HepG2 (cell line): ENCODE results near the gene SMIM8. TPM values are rescaled to one million over a fixed set of nuclear protein-coding genes. Genes with fewer than 3 reads are reported as not detected.

Source experiments
- ADNP ChIP-seq: sonication (generic); formaldehyde crosslinking; IDR thresholded peaks from 2 replicates; pipeline ENCODE4 v1.4.0; 2020; ENCODE audit warnings: missing genetic modification reagents
- CBX5 ChIP-seq: sonication (generic); formaldehyde crosslinking; IDR thresholded peaks from 2 replicates; pipeline ENCODE4 v1.4.0; 2020; ENCODE audit warnings: missing genetic modification reagents, borderline replicate concordance
- CEBPB ChIP-seq: IDR thresholded peaks from 2 replicates; pipeline ENCODE4 v1.6.1; 2011; ENCODE audit warnings: low read depth, low read length, improper control_type of control experiment, borderline replicate concordance
- ELF4 ChIP-seq: sonication (generic); formaldehyde crosslinking; IDR thresholded peaks from 2 replicates; pipeline ENCODE4 v1.5.0; 2020; ENCODE audit warnings: missing genetic modification reagents, mild to moderate bottlenecking, moderate library complexity, borderline replicate concordance
- ETS1 ChIP-seq: sonication (generic); formaldehyde crosslinking; IDR thresholded peaks from 2 replicates; pipeline ENCODE4 v1.4.0; 2020; ENCODE audit warnings: missing genetic modification reagents
- FOXK2 ChIP-seq: fragments of 450-650 bp; IDR thresholded peaks from 2 replicates; pipeline ENCODE4 v1.6.1; 2016
- GTF2F1 ChIP-seq: fragments of 150-350 bp; IDR thresholded peaks from 2 replicates; pipeline ENCODE4 v1.6.1; 2014; ENCODE audit warnings: low read length
- IRX3 ChIP-seq: sonication (generic); formaldehyde crosslinking; IDR thresholded peaks from 2 replicates; pipeline ENCODE4 v1.8.1; 2023; ENCODE audit warnings: mild to moderate bottlenecking, low read depth, missing genetic modification reagents, borderline replicate concordance
- ISX ChIP-seq: sonication (generic); formaldehyde crosslinking; conservative IDR thresholded peaks from 2 replicates; pipeline ENCODE4 v1.5.0; 2020; ENCODE audit warnings: missing genetic modification reagents
- JUNB ChIP-seq: sonication (generic); formaldehyde crosslinking; IDR thresholded peaks from 2 replicates; pipeline ENCODE4 v1.8.0; 2022; ENCODE audit warnings: missing genetic modification reagents, mild to moderate bottlenecking, borderline replicate concordance
- NCOA5 ChIP-seq: sonication (generic); formaldehyde crosslinking; IDR thresholded peaks from 2 replicates; pipeline ENCODE4 v1.4.0; 2020; ENCODE audit warnings: missing genetic modification reagents
- NFKBIZ ChIP-seq: IDR thresholded peaks from 2 replicates; pipeline ENCODE4 v1.6.1; 2018; ENCODE audit warnings: missing genetic modification reagents, missing compliant biosample characterization
- NRL ChIP-seq: sonication (generic); formaldehyde crosslinking; IDR thresholded peaks from 2 replicates; pipeline ENCODE4 v1.5.0; 2020; ENCODE audit warnings: missing genetic modification reagents, mild to moderate bottlenecking, moderate library complexity, borderline replicate concordance
- SNRNP70 ChIP-seq: fragments of 200-400 bp; formaldehyde crosslinking; IDR thresholded peaks from 2 replicates; pipeline ENCODE4 v1.6.1; 2017; ENCODE audit warnings: mild to moderate bottlenecking, low read depth, low read length, moderate library complexity
- THYN1 ChIP-seq: sonication (generic); formaldehyde crosslinking; IDR thresholded peaks from 2 replicates; pipeline ENCODE4 v1.8.1; 2023; ENCODE audit warnings: low read depth, mild to moderate bottlenecking, moderate library complexity, missing genetic modification reagents, borderline replicate concordance
- TOPORS ChIP-seq: sonication (generic); formaldehyde crosslinking; IDR thresholded peaks from 2 replicates; pipeline ENCODE4 v1.8.0; 2023; ENCODE audit warnings: mild to moderate bottlenecking, missing genetic modification reagents
- U2AF1 ChIP-seq: fragments of 200-400 bp; formaldehyde crosslinking; optimal IDR thresholded peaks from 2 replicates; pipeline ENCODE3; 2017; ENCODE audit warnings: mild to moderate bottlenecking, low read depth, low read length
- ZFP1 ChIP-seq: IDR thresholded peaks from 2 replicates; pipeline ENCODE4 v1.6.1; 2016
- ZFY ChIP-seq: sonication (generic); formaldehyde crosslinking; IDR thresholded peaks from 2 replicates; pipeline ENCODE4 v1.4.0; 2020; ENCODE audit warnings: missing genetic modification reagents
- ZKSCAN5 ChIP-seq: sonication (generic); formaldehyde crosslinking; IDR thresholded peaks from 2 replicates; pipeline ENCODE4 v1.5.1; 2020; ENCODE audit warnings: mild to moderate bottlenecking, missing genetic modification reagents
- ZNF230 ChIP-seq: sonication (generic); formaldehyde crosslinking; IDR thresholded peaks from 2 replicates; pipeline ENCODE4 v1.4.0; 2020; ENCODE audit warnings: mild to moderate bottlenecking, missing genetic modification reagents
- ZNF256 ChIP-seq: sonication (generic); formaldehyde crosslinking; conservative IDR thresholded peaks from 2 replicates; pipeline ENCODE4 v1.4.0; 2020; ENCODE audit warnings: missing genetic modification reagents
- ZNF326 ChIP-seq: sonication (generic); formaldehyde crosslinking; IDR thresholded peaks from 2 replicates; pipeline ENCODE4 v1.4.0; 2020; ENCODE audit warnings: missing genetic modification reagents, borderline replicate concordance
- ZNF543 ChIP-seq: sonication (generic); formaldehyde crosslinking; IDR thresholded peaks from 2 replicates; pipeline ENCODE4 v1.4.0; 2020; ENCODE audit warnings: mild to moderate bottlenecking, missing genetic modification reagents
- ZNF670 ChIP-seq: sonication (generic); formaldehyde crosslinking; IDR thresholded peaks from 2 replicates; pipeline ENCODE4 v1.8.0; 2022; ENCODE audit warnings: mild to moderate bottlenecking, missing genetic modification reagents, borderline replicate concordance
- ZNF720 ChIP-seq: sonication (generic); formaldehyde crosslinking; IDR thresholded peaks from 2 replicates; pipeline ENCODE4 v1.4.0; 2020; ENCODE audit warnings: missing genetic modification reagents
- ZNF784 ChIP-seq: sonication (generic); formaldehyde crosslinking; IDR thresholded peaks from 2 replicates; pipeline ENCODE4 v1.5.1; 2020; ENCODE audit warnings: missing genetic modification reagents, mild to moderate bottlenecking, borderline replicate concordance
- polyA plus RNA-seq, 8 experiments: library from polyadenylated mRNA; depleted of rRNA in 3 of 8; stranded (reverse) in 7 of 8; unstranded in 1 of 8; fragments of >200 nt; fragmentation: Illumina TruSeq in 4 of 8; extraction: Trizol in 4 of 8; gene quantifications; 2 replicates each; pipeline versions ENCODE4 v1.2.1 to v1.2.3, GENCODE V29; 2011 to 2016; ENCODE audit warnings: low read depth in 4 of 8, missing spikeins in 1 of 8, mixed read lengths in 1 of 8; ENCODE audit not compliant: insufficient read depth in 1 of 8
- total RNA-seq, 5 experiments: library from RNA; depleted of rRNA; stranded (reverse); fragments of >200 nt; fragmentation: Illumina TruSeq; extraction: Trizol; gene quantifications; 2 replicates each; pipeline ENCODE4 v1.2.3, GENCODE V29; 2016; ENCODE audit warnings: low read depth in 1 of 5
- TF ChIP-seq, protein P1 (sequence below): sonication (generic); formaldehyde crosslinking; IDR thresholded peaks from 2 replicates; pipeline ENCODE4 v1.4.0; 2020; ENCODE audit warnings: mild to moderate bottlenecking, missing genetic modification reagents

SMIM8 gene
- total and polyA plus RNA-seq, 2 of the 13 experiments (the other 11 are each of a cell fraction or from before 2014, with no cell fraction given) = 4.8 to 10.0 TPM

DNA sequence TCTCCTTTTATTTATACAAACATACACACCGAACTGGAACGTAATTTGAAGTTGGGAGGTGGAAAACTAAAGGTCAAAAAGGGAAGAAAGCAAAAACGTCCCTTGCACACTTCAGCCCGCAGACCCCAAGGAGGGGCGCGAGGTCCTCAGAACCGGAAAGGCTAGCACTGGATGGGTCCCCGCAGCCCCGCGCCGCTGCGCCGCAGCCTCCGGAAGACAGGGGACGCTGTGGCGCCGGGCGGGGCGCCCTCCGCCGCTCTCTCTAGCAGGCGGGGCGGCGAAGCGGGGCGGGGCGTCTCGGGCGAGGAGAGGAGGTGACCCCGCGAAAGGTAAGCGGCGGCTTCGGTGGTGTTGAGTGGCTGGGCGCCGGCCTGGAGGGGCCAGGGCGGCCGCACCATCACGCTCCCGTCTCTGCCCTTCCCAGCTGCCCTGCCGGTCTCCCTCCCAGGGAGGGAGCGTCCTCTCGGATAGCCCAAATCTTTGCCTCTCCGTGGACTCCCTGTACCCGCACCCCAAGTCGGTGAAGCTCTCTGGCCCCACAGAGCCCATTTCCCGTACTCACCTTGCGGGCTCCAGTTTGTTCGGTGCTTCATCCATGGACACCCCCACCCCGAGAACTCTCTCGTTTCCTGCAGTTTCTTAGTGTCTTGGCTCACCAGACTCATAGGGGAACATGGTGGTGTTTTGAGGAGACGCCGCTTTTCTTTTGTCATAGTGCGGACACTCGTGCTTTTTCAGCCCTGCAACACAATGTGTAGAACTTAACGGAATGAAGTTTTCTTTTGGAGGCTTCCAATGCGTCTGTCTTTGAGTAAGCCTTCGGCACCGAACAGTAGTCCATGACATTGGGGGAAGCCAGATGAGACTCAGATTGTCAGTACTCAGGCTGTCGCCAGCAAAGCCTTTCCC, at the start of gene SMIM8 (continued):
- TF ChIP-seq ZNF326 (CRISPR knock-in tag) = no peak
- TF ChIP-seq ZNF720 (CRISPR knock-in tag) = no peak
- TF ChIP-seq CBX5 = peak; percentile 52; the same call in 1 of the 2 replicates
- TF ChIP-seq IRX3 (CRISPR knock-in tag) = no peak
- TF ChIP-seq FOXK2 = no peak
- TF ChIP-seq THYN1 (CRISPR knock-in tag) = no peak
- no peak for TF ChIP-seq GTF2F1
- no peak; the same call in 1 of the 2 replicates for TF ChIP-seq ZNF543
- TF ChIP-seq ZNF256 (CRISPR knock-in tag) = peak; percentile 63; the same call in 1 of the 2 replicates
- TF ChIP-seq ADNP (CRISPR knock-in tag) = peak; percentile 74; the same call in 1 of the 2 replicates
- TF ChIP-seq, protein P1, sequence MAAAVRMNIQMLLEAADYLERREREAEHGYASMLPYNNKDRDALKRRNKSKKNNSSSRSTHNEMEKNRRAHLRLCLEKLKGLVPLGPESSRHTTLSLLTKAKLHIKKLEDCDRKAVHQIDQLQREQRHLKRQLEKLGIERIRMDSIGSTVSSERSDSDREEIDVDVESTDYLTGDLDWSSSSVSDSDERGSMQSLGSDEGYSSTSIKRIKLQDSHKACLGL (CRISPR knock-in tag) = peak; percentile 71; the same call in 1 of the 2 replicates
- no peak for TF ChIP-seq NCOA5 (CRISPR knock-in tag)
- TF ChIP-seq SNRNP70 = no peak
- no peak for TF ChIP-seq ETS1 (CRISPR knock-in tag)
- no peak for TF ChIP-seq CEBPB
- TF ChIP-seq ZNF670 (CRISPR knock-in tag) = no peak
- TF ChIP-seq JUNB = no peak
- peak; percentile 67; the same call in 1 of the 2 replicates for TF ChIP-seq TOPORS (CRISPR knock-in tag)
- peak; percentile 57; the same call in 1 of the 2 replicates for TF ChIP-seq ZKSCAN5 (CRISPR knock-in tag)
- peak; percentile 95; the same call in 1 of the 2 replicates for TF ChIP-seq ZNF784 (CRISPR knock-in tag)
- peak; percentile 57; the same call in 1 of the 2 replicates for TF ChIP-seq NFKBIZ (CRISPR knock-in tag)
- no peak for TF ChIP-seq ZNF230 (CRISPR knock-in tag)
- peak; percentile 62 for TF ChIP-seq U2AF1
- no peak for TF ChIP-seq NRL (CRISPR knock-in tag)
- TF ChIP-seq ZFP1 (CRISPR knock-in tag) = 0 out of 2 replicates have a peak, but pooled peaks have one; percentile 27
- TF ChIP-seq ELF4 (CRISPR knock-in tag) = no peak
- TF ChIP-seq ZFY (CRISPR knock-in tag) = peak; percentile 83
- TF ChIP-seq ISX (CRISPR knock-in tag) = peak; percentile 62; the same call in 1 of the 2 replicates
